D341Med (cell line): ENCODE measurements around the gene CYP1A2.
"Not testable (repeated sequence)": the region's sequence is repeated elsewhere in the genome, so short reads cannot be mapped to it uniquely, and the experiment has no call there.

Experiments used
- DNase-seq: peaks from one replicate; pipeline ENCODE4 v3.0.0; 2012; ENCODE audit warnings: low spot score

Gene CYP1A2, protein sequence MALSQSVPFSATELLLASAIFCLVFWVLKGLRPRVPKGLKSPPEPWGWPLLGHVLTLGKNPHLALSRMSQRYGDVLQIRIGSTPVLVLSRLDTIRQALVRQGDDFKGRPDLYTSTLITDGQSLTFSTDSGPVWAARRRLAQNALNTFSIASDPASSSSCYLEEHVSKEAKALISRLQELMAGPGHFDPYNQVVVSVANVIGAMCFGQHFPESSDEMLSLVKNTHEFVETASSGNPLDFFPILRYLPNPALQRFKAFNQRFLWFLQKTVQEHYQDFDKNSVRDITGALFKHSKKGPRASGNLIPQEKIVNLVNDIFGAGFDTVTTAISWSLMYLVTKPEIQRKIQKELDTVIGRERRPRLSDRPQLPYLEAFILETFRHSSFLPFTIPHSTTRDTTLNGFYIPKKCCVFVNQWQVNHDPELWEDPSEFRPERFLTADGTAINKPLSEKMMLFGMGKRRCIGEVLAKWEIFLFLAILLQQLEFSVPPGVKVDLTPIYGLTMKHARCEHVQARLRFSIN

DNA sequence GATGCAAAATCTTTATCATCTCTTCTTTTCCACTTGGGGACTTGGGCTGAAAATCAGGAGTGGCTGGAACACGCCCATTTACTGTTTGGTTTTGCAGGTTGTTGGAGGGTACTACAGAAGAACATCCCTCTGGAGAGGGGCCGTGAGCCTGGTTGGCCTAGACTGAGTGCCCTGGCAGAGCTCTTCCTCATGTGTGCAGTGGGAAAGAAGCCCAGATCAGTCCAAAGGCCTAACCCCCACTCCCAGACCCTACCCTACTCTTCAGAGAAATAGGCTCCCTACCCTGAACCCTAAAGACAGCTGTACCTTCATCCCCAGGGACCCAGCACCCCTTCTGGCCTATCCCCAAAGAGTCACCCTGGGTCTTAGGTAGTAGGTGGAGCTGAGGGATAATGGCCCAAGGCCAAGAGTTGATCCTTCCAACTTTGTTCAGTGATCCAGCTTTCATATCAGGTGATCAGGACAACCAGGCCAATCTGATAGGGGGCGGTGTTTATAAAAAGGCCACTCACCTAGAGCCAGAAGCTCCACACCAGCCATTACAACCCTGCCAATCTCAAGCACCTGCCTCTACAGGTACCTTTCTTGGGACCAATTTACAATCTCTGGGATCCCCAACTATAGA, at the start of gene CYP1A2:
Gene CYP1A2 (plus strand): TSS at position 524 of the 625 bp plus-strand sequence. CDS start 894 bp downstream, outside the sequence.
- DNase-seq: no peak

- DNase-seq: no peak
Observed at GRCh38 chr15:74709011-74709410, 39.6 kb upstream of the CYP1A2 start.

DNA sequence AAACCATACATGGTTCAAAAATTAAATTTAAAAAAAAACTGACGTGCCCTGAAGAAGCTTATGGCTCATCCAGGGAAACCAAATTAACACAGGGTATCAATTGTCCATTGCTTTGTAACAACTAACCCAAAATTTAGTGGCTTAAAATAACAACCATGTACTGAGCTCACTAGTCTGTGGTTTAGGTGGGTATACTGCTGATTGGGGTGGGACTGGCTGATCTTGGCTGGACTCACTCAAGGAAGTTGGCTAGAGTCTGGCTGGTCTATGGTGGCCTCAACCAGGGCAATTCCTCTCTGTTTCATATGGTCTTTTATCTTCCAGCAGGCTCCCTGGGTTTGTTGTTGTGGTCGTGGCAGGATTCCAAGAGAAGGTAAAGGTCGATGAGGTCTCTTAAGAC, 38.8 kb upstream of the CYP1A2 start:
- DNase-seq: no peak

GRCh38 chr15:74710319-74711094, 38.1 kb upstream of the CYP1A2 start:
- DNase-seq: no peak

- DNase-seq: no peak
Observed at GRCh38 chr15:74712311-74712710, 36.3 kb upstream of the CYP1A2 start.

DNA sequence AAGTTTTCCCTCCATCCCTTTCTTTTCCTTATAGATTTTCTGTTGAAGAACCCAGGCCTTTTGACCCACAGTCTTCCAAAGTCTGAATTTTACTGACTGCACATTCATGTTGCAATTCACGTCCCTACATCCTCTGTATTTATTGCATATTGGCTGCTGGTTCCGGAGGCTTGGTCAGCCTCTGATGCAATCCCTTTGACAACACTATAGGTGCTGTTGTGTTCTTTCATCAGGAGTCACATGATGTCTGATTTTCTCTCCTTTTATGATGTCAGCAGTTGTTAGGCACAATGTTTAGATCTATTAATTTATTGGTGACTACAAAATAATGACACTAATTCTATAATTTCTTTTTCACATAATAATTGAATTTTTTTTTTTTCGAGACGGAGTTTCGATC, 32.0 kb upstream of the CYP1A2 start:
- DNase-seq: no peak

DNA sequence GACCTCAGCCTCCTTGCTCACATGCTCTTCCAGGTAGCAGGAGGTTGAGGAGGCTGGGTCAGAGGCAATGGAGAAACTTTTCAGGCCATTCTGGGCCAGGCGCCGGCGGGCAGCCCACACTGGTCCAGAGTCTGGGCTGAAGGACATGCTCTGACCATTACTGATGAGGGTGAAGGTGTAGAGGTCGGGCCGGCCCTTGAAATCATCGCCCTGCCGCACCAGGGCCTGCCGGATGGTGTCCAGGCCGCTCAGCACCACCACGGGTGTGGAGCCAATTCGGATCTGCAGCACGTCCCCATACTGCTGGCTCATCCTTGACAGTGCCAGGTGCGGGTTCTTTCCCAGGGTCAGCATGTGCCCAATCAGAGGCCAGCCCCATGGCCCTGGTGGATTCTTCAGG, 26.1 kb upstream of the CYP1A2 start:
- no peak for DNase-seq

DNA sequence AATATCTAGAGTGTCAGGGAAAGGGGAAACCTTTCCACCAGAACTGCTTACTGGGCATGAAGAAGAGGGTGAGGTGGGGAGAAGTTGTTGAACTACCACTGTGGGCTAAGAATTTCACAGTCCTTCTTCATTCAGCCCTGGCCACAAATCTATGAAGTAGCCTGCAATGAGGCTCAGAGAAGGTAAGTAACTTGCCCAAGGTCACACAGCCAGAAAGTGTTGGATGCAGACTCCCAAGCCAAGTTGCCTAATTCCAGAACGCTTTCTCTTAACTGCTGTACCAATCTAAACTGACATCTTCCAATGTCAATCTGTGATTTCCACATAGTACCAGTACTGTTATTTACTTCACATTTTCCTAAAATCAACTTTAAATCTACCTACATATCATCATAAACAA, 25.5 kb upstream of the CYP1A2 start:
- no peak for DNase-seq

DNA sequence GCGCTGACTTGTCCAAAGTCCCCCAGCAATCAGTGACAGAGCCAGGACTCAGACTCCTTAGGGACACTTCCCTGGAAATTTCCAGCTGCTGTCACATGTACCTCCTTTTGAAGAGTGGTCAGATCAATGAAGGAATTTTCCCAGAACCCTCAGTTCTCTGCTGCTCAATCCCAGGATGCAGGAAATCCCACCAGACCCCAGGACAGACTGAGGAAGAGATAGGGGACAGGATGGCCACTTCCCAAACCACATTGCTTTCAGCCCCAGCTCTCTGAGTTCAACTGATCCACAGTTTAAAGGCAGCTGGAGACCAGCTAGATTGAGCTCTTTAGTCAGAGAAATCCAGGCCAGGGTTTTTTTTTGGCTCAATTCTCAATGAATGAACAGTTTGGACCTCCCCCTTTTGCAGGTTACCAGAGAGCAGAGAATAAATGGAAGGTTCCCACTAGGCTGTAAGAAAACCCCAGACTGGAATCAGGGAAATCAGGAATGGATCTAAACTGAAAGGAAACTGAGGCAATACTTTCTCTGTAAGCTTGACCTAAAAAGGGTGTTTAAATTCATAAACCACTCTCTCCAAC, 24.8 kb upstream of the CYP1A2 start:
- peak; percentile 63 for DNase-seq

DNA sequence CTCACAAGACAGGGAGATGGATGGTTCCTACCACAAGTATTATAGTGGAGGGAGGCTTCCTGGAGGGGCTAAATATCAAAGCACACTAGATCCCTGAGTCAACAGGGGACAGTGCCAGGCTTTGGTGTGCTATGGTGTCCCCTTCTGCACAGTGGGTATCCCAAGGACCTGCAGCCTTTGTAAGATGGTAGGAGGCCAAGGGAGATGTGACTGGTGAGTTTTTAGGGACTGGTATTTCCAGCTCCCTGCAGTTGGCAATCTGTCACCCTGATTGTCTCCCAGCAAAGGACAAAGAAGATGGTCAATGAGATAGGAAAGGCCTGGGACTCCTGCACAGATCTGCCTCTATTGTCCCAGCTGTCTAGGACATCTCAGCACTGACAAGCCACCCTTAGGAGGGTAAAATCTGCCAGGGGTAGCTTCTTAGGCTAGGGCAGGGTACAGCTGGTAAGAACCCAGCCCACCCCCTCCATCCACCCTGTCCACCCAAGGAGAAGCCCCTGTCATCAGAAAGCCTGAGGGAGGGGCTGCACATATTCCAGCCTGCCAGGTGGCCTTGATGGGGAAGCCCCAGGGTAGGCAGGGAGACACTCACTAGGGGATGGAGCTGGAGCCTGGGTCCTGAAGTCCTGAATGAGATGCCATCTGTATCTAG, 23.9 kb upstream of the CYP1A2 start:
- no peak for DNase-seq

GRCh38 chr15:74725225-74725774, 23.3 kb upstream of the CYP1A2 start, which contains the start of gene CYP1A1:
TSS of gene CYP1A1 (minus strand) at chr15:74725528. CDS start at chr15:74723097, 2,431 bp downstream.
- peak; percentile 57 for DNase-seq

GRCh38 chr15:74725845-74726773, 22.5 kb upstream of the CYP1A2 start:
- peak; percentile 66 for DNase-seq

- no peak for DNase-seq
Observed at GRCh38 chr15:74726774-74727164, 21.9 kb upstream of the CYP1A2 start.

DNA sequence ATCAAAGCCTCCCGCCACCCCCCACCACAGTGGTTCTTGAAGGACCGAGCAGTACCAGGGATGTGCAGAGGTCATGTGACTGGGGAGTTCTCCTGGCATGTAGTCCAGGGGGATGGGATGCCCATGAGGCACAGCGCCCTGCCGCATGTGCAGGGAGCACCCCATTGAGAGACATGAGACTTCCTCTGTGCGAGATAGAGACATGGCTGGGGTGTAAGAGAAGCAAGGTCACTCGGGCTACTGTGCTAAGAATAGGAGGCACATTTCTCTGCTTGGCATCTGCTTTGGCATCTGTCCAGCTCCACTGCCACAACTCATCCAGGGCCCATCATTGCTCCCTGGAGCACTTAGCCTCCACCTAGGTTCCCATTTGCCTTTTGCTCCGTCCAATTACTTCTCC, 20.9 kb upstream of the CYP1A2 start:
- DNase-seq: no peak

DNA sequence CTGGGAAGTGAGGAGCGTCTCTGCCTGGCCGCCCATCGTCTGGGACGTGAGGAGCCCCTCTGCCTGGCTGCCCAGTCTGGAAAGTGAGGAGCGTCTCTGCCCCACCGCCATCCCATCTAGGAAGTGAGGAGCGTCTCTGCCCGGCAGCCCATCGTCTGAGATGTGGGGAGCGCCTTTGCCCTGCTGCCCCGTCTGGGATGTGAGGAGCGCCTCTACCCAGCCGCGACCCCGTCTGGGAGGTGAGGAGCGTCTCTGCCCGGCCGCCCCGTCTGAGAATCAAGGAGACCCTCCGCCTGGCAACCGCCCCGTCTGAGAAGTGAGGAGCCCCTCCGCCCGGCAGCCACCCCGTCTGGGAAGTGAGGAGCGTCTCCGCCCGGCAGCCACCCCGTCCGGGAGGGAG, 19.9 kb upstream of the CYP1A2 start:
- not testable (repeated sequence) for DNase-seq

GRCh38 chr15:74729372-74729771, 19.3 kb upstream of the CYP1A2 start:
- not testable (repeated sequence) for DNase-seq

DNA sequence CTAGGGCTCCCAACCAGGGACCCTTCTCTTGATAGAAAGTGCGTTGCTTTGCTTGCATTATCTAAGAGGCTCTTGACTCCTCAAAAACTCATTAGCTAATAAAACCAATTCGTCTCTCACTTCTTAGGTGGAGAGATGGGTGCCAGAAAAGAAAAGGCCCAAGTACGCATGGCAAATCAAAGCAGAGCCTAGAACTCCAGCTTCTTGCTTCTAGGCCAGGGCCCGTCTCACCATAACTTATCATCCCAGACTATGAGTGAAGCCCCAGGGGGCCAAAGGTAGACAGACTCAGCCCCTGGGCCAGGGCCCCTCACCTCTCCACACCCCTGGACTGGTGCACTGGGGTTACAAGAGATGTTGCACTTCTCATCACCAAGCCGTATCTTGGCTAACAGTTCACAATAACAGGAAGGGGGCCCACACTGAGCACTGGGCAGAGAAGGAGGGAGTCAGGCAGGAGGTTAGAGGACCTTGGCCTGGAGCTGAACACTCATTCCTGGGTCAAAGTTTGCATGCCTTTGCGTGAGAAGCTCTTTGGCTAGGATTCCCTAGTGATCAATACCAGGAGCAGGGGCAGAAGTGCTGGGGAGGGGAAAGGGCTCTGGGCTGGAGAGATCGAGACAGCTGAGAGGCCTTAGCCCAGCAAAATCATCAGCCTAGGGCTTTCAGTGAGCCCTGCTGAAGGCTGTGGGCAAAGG, 17.9 kb upstream of the CYP1A2 start:
- no peak for DNase-seq

GRCh38 chr15:74732846-74733245, 15.8 kb upstream of the CYP1A2 start:
- no peak for DNase-seq

- no peak for DNase-seq
Observed at GRCh38 chr15:74733269-74733668, 15.4 kb upstream of the CYP1A2 start.

DNA sequence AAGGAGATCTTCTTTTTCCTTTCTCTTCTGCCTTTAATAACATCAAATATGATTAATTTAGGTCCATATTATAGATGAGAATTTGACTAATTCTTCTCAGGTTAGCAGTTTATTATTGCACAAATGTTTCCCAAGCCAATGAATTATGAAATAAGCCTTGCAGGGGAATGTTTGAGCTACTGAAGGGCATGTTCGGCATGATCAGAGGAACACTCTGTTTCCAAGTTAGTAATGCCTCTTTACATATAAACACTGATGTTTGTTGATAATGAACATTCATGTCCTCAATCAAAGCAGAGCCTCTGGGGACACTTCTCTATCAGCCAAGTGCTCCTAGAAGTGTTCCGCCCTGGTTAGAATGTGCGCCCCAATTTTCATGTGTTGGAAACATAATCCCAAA, 13.3 kb upstream of the CYP1A2 start:
- DNase-seq: no peak
